DOHH2 (cell line): ENCODE measurements around the gene BST2.

Source experiments
- H3F3A ChIP-seq: fragments of 200-600 bp; sonication (generic), shearing (Covaris generic); 2 replicates; pipeline ENCODE4 v1.6.0; 2016; ENCODE audit warnings: antibody characterized with exemption, mild to moderate bottlenecking; ENCODE audit not compliant: control insufficient read depth, insufficient read depth
- H3K27ac ChIP-seq: fragments of 200-600 bp; sonication (generic); 2 replicates; pipeline ENCODE4 v1.5.1; 2014; ENCODE audit warnings: low read depth, mild to moderate bottlenecking, low read length, moderate library complexity
- H3K27me3 ChIP-seq: fragments of 200-600 bp; sonication (generic); 2 replicates; pipeline ENCODE4 v1.6.1; 2014; ENCODE audit warnings: mild to moderate bottlenecking, low read length, mixed read lengths; ENCODE audit not compliant: control insufficient read depth
- H3K36me3 ChIP-seq: fragments of 200-600 bp; sonication (generic); 2 replicates; pipeline ENCODE4 v1.6.1; 2014; ENCODE audit warnings: mild to moderate bottlenecking, low read length, moderate library complexity, mixed read lengths; ENCODE audit not compliant: control insufficient read depth
- H3K4me1 ChIP-seq: fragments of 200-600 bp; sonication (generic); 2 replicates; pipeline ENCODE4 v1.6.1; 2014; ENCODE audit warnings: mild to moderate bottlenecking, low read length, mixed read lengths; ENCODE audit not compliant: control insufficient read depth
- H3K4me2 ChIP-seq: fragments of 200-600 bp; sonication (generic); 2 replicates; pipeline ENCODE4 v1.6.0; 2014; ENCODE audit warnings: mild to moderate bottlenecking, low read length, moderate library complexity
- H3K4me3 ChIP-seq: fragments of 200-600 bp; sonication (generic); 2 replicates; pipeline ENCODE4 v1.5.1; 2014; ENCODE audit warnings: mild to moderate bottlenecking, low read length, mixed read lengths
- H3K79me2 ChIP-seq: fragments of 200-600 bp; sonication (generic); 2 replicates; pipeline ENCODE4 v1.6.1; 2014; ENCODE audit warnings: mild to moderate bottlenecking, low read length, mixed read lengths; ENCODE audit not compliant: control insufficient read depth
- H3K9me2 ChIP-seq: fragments of 200-600 bp; sonication (generic); replicated peaks from 2 replicates; pipeline ENCODE4 v1.6.1; 2014; ENCODE audit warnings: mild to moderate bottlenecking, low read length, mixed read lengths; ENCODE audit not compliant: control insufficient read depth
- H3K9me3 ChIP-seq: fragments of 200-600 bp; sonication (generic); 2 replicates; pipeline ENCODE4 v1.6.1; 2014; ENCODE audit warnings: antibody characterized with exemption, low read length, mixed read lengths; ENCODE audit not compliant: control insufficient read depth, insufficient read depth
- H4K20me1 ChIP-seq: fragments of 200-600 bp; sonication (generic); 2 replicates; pipeline ENCODE4 v1.6.0; 2014; ENCODE audit warnings: low read depth, mild to moderate bottlenecking, antibody characterized with exemption, low read length, moderate library complexity; ENCODE audit not compliant: control insufficient read depth, insufficient read depth
- CTCF ChIP-seq: fragments of 200-600 bp; sonication (generic); IDR thresholded peaks from one replicate; pipeline ENCODE4 v1.5.1; 2014; ENCODE audit warnings: antibody characterized with exemption, mild to moderate bottlenecking, low read depth, low read length; ENCODE audit not compliant: poor library complexity, severe bottlenecking
- EZH2phosphoT487 ChIP-seq: fragments of 200-600 bp; sonication (generic); IDR thresholded peaks from 2 replicates; pipeline ENCODE4 v1.6.1; 2017; ENCODE audit warnings: borderline replicate concordance, mild to moderate bottlenecking, antibody characterized with exemption, low read length, moderate library complexity, mixed read lengths

BST2 gene

DNA sequence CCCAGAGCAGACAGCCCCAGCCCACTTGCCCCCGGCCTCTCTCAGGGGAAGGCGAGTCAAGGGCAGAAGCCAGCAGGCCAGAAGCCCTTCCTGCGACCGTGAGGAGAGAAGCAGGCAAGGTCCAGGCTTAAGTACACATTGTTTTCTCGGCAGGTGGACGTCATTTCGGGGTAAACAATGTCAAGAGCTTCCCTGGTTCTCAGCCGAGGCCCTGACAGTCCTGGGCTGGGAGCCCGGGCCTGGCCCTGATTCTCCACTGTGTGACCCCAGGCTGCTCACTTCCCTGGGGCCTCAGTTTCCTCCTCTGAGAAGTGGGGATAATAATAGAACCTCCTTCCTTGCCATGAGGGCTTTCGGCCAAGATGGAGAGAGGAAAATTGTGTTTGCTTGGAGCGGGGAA, 47.7 kb downstream of the BST2 start:
- Histone ChIP-seq H3K4me1 (no peaks in the 10 kb centered on the region), H3K4me2 (no peak overlapping the region), H3K79me2 (no peaks in the 10 kb centered on the region), H4K20me1 (no peaks in the 10 kb centered on the region), H3K27ac (no peak overlapping the region), H3K9me2 (no peaks in the 10 kb centered on the region), H3K36me3 (no peaks in the 10 kb centered on the region), H3K4me3 (no peak overlapping the region), H3K27me3 (no peaks in the 10 kb centered on the region), H3K9me3 (no peaks in the 10 kb centered on the region), H3F3A (no peaks in the 10 kb centered on the region)
- TF ChIP-seq EZH2phosphoT487 (no peak), CTCF (no peak)

- Histone ChIP-seq H3K27ac (no peak overlapping the region), H3K9me2 (no peaks in the 10 kb centered on the region), H3K27me3 (no peaks in the 10 kb centered on the region), H4K20me1 (no peaks in the 10 kb centered on the region), H3K9me3 (no peaks in the 10 kb centered on the region), H3F3A (no peaks in the 10 kb centered on the region), H3K4me1 (no peaks in the 10 kb centered on the region), H3K4me2 (no peak overlapping the region), H3K79me2 (no peaks in the 10 kb centered on the region), H3K36me3 (no peaks in the 10 kb centered on the region), H3K4me3 (no peak overlapping the region)
- TF ChIP-seq EZH2phosphoT487 (no peak), CTCF (no peak)
Observed at GRCh38 chr19:17357078-17357666, 48.3 kb downstream of the BST2 start.

DNA sequence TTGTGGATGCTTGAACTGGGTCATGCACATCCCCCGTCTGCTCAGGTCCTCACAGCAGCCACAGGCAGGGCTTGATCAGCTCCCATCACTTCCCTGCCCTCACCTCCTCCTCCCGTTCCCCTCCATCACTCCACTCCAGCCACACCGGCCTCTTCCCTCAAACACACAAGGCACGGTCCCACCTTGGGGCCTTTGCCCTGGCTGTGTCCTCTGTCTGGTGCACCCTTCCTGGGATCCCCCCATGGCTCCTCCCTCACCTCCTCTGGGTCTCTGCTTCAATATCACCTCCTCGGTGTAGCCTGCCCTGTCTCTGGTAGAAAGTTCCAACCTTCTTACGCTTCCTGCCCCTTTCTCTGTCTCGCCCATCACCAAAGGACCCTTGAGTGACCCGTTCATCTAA, 52.0 kb downstream of the BST2 start:
- Histone ChIP-seq H3F3A (no peaks in the 10 kb centered on the region), H3K9me3 (no peaks in the 10 kb centered on the region), H3K36me3 (no peaks in the 10 kb centered on the region), H3K79me2 (no peaks in the 10 kb centered on the region), H3K4me1 (peaks cover 30% of the 10 kb centered on the region), H3K4me3 (no peak overlapping the region), H3K27ac (no peak overlapping the region), H3K27me3 (0 out of 2 replicates have a peak, but pooled peaks cover 3% of the 10 kb centered on the region), H3K9me2 (no peaks in the 10 kb centered on the region), H4K20me1 (no peaks in the 10 kb centered on the region), H3K4me2 (no peak overlapping the region)
- TF ChIP-seq CTCF (no peak), EZH2phosphoT487 (no peak)
